HCT116 (cell line): ENCODE data around the gene KIAA1328. TPM values are rescaled to one million over a fixed set of nuclear protein-coding genes. Genes with fewer than 3 reads are reported as not detected.

Experiments
- ATAC-seq: fragments of 200-7000 bp; cut with Tn5 transposase; 2 replicates; pipeline ENCODE4 v1.9.1; 2020; ENCODE audit warnings: mild to moderate bottlenecking, moderate library complexity
- BruUV-seq: library from RNA; stranded (reverse); fragments of 400-500 nt; replicated peaks from 2 replicates; lab custom pipeline; 2021; lab: Mats Ljungman, UMichigan
- CTCF ChIA-PET: fragments of 300-600 bp; sonication (Branson Sonifier 250); formaldehyde crosslinking; loops from one replicate; lab custom pipeline; 2021; ENCODE audit warnings: antibody characterized with exemption; lab: Charles Lee
- POLR2A ChIA-PET: fragments of 300-600, 350-600 bp; sonication (Branson Sonifier 250); formaldehyde crosslinking; loops from one replicate; lab custom pipeline; 2021; ENCODE audit warnings: antibody characterized with exemption; lab: Charles Lee
- RAD21 ChIA-PET, 2 experiments: fragments of 300-600 bp; sonication (Branson Sonifier 250); formaldehyde crosslinking; loops; one replicate each; lab custom pipeline; 2023; ENCODE audit warnings: low total read pairs in 2 of 2; ENCODE audit not compliant: uncharacterized antibody in 2 of 2, unreplicated experiment in 2 of 2, low non-redundant PET in 1 of 2; lab: Charles Lee
- DNase-seq: peaks from one replicate; pipeline ENCODE4 v3.0.0-alpha.2; 2010; ENCODE audit warnings: low read depth, low spot score
- H2AFZ ChIP-seq: fragments of 200-600 bp; shearing (Covaris generic), sonication (generic); 2 replicates; pipeline ENCODE4 v1.6.1; 2017; ENCODE audit warnings: low read depth, mixed run types, mixed read lengths, antibody characterized with exemption, low read length; ENCODE audit not compliant: poor library complexity, severe bottlenecking
- H3K27ac ChIP-seq: 2 replicates; pipeline ENCODE4 v1.5.1; 2012; ENCODE audit warnings: low read depth, low read length
- H3K27me3 ChIP-seq: fragments of 200-600 bp; sonication (generic); 2 replicates; pipeline ENCODE4 v1.6.1; 2016; ENCODE audit warnings: mixed run types, low read length, mixed read lengths; ENCODE audit not compliant: insufficient read depth
- H3K36me3 ChIP-seq, 2 experiments: fragments of 200-500 bp in 1 of 2; fragments of 200-600 bp in 1 of 2; sonication (Bioruptor generic) in 1 of 2; sonication (generic) in 1 of 2; 2 replicates each; pipeline versions ENCODE4 v1.5.1 to v1.6.1; 2014 to 2016; ENCODE audit warnings: low read length in 2 of 2, inconsistent platforms in 1 of 2, mixed read lengths in 1 of 2, mixed run types in 1 of 2; ENCODE audit not compliant: insufficient read depth in 2 of 2, control insufficient read depth in 1 of 2
- H3K4me1 ChIP-seq, 2 experiments: fragments of 200-600 bp in 1 of 2; sonication (generic) in 1 of 2; 2 replicates each; pipeline versions ENCODE4 v1.5.1 to v1.6.1; 2012 to 2017; ENCODE audit warnings: low read length in 2 of 2, inconsistent platforms in 1 of 2, mild to moderate bottlenecking in 1 of 2, mixed read lengths in 1 of 2, mixed run types in 1 of 2, moderate library complexity in 1 of 2; ENCODE audit not compliant: insufficient read depth in 2 of 2, control insufficient read depth in 1 of 2
- H3K4me2 ChIP-seq: fragments of 200-600 bp; sonication (generic); 2 replicates; pipeline ENCODE4 v1.6.1; 2017; ENCODE audit warnings: mixed run types, low read length, mixed read lengths
- H3K4me3 ChIP-seq, 2 experiments: fragments of 200-600 bp in 1 of 2; sonication (generic) in 1 of 2; replicated peaks in 1 of 2; 2 replicates each; pipeline ENCODE4 v1.5.1; 2011 to 2016; ENCODE audit warnings: low read length in 2 of 2, control low read depth in 1 of 2, low read depth in 1 of 2, mild to moderate bottlenecking in 1 of 2, mixed read lengths in 1 of 2, mixed run types in 1 of 2
- H3K79me2 ChIP-seq: fragments of 200-600 bp; sonication (generic); 2 replicates; pipeline ENCODE4 v1.6.1; 2017; ENCODE audit warnings: mild to moderate bottlenecking, mixed run types, low read length, moderate library complexity, mixed read lengths; ENCODE audit not compliant: insufficient read depth
- H3K9ac ChIP-seq: fragments of 200-600 bp; sonication (generic); 2 replicates; pipeline ENCODE4 v1.6.1; 2016; ENCODE audit warnings: low read length, mixed read lengths
- H3K9me2 ChIP-seq: fragments of 200-600 bp; sonication (generic), shearing (Covaris generic); 2 replicates; pipeline ENCODE4 v1.6.1; 2017; ENCODE audit warnings: mixed run types, mild to moderate bottlenecking, moderate library complexity; ENCODE audit not compliant: insufficient read depth
- H3K9me3 ChIP-seq, 2 experiments: fragments of 200-500 bp in 1 of 2; fragments of 200-600 bp in 1 of 2; sonication (Bioruptor generic) in 1 of 2; sonication (generic) in 1 of 2; 2 replicates each; pipeline ENCODE4 v1.6.1; 2014 to 2017; ENCODE audit warnings: low read length in 2 of 2, mixed read lengths in 2 of 2, inconsistent platforms in 1 of 2, low read depth in 1 of 2, mild to moderate bottlenecking in 1 of 2, mixed run types in 1 of 2, moderate library complexity in 1 of 2; ENCODE audit not compliant: control insufficient read depth in 1 of 2, insufficient read depth in 1 of 2
- H4K20me1 ChIP-seq: fragments of 200-600 bp; sonication (generic), shearing (Covaris generic); 2 replicates; pipeline ENCODE4 v1.6.1; 2017; ENCODE audit warnings: mixed run types, mild to moderate bottlenecking, moderate library complexity; ENCODE audit not compliant: insufficient read depth
- CEBPB ChIP-seq: IDR thresholded peaks from 2 replicates; pipeline ENCODE4 v1.6.1; 2012; ENCODE audit warnings: low read depth
- CTCF ChIP-seq, 3 experiments: fragments of 200-600 bp in 1 of 3; sonication (generic) in 1 of 3; IDR thresholded peaks in 2 of 3; conservative IDR thresholded peaks in 1 of 3; 2 replicates each; pipeline ENCODE4 v1.5.1; 2012 to 2017; ENCODE audit warnings: low read depth in 2 of 3, low read length in 2 of 3, antibody characterized with exemption in 1 of 3, borderline replicate concordance in 1 of 3, control low read depth in 1 of 3, mild to moderate bottlenecking in 1 of 3, mixed read lengths in 1 of 3, mixed run types in 1 of 3, moderate library complexity in 1 of 3; ENCODE audit not compliant: insufficient read depth in 1 of 3
- EGR1 ChIP-seq: IDR thresholded peaks from 2 replicates; pipeline ENCODE4 v1.6.1; 2012; ENCODE audit warnings: low read depth
- ELF1 ChIP-seq: IDR thresholded peaks from 2 replicates; pipeline ENCODE4 v1.6.1; 2012; ENCODE audit warnings: low read depth, borderline replicate concordance
- EZH2 ChIP-seq: fragments of 200-600 bp; sonication (generic); IDR thresholded peaks from 2 replicates; pipeline ENCODE4 v1.6.1; 2017; ENCODE audit warnings: antibody characterized with exemption, mixed run types
- EZH2phosphoT487 ChIP-seq: fragments of 200-600 bp; IDR thresholded peaks from 2 replicates; pipeline ENCODE4 v1.6.1; 2018; ENCODE audit warnings: antibody characterized with exemption, borderline replicate concordance
- FOSL1 ChIP-seq: IDR thresholded peaks from 2 replicates; pipeline ENCODE4 v1.6.1; 2012; ENCODE audit warnings: low read depth
- JUND ChIP-seq: IDR thresholded peaks from 2 replicates; pipeline ENCODE4 v1.6.1; 2012
- POLR2A ChIP-seq: IDR thresholded peaks from 2 replicates; pipeline ENCODE4 v1.7.0; 2011; ENCODE audit warnings: borderline replicate concordance; ENCODE audit not compliant: insufficient read depth, insufficient read length; ENCODE audit errors: extremely low read depth
- POLR2AphosphoS5 ChIP-seq: IDR thresholded peaks from 2 replicates; pipeline ENCODE4 v1.6.1; 2011; ENCODE audit warnings: mild to moderate bottlenecking, low read depth, low read length, moderate library complexity
- RAD21 ChIP-seq: IDR thresholded peaks from 2 replicates; pipeline ENCODE4 v1.6.1; 2012; ENCODE audit warnings: low read depth, mild to moderate bottlenecking
- SIN3A ChIP-seq: IDR thresholded peaks from 2 replicates; pipeline ENCODE4 v1.6.1; 2012; ENCODE audit warnings: low read depth
- SRF ChIP-seq: IDR thresholded peaks from 2 replicates; pipeline ENCODE4 v1.6.1; 2012; ENCODE audit warnings: low read depth
- TCF7L2 ChIP-seq: IDR thresholded peaks from 2 replicates; pipeline ENCODE4 v1.7.0; 2011; ENCODE audit warnings: borderline replicate concordance, inconsistent platforms; ENCODE audit not compliant: insufficient read depth, insufficient read length; ENCODE audit errors: extremely low read depth
- YY1 ChIP-seq: IDR thresholded peaks from 2 replicates; pipeline ENCODE4 v1.6.1; 2011; ENCODE audit warnings: low read length, low read depth, moderate library complexity, mild to moderate bottlenecking; ENCODE audit not compliant: insufficient replicate concordance; ENCODE audit errors: extremely low read depth
- ZBTB33 ChIP-seq: IDR thresholded peaks from 2 replicates; pipeline ENCODE4 v1.6.1; 2011; ENCODE audit warnings: mild to moderate bottlenecking, low read length, moderate library complexity; ENCODE audit not compliant: insufficient replicate concordance; ENCODE audit errors: extremely low read depth
- ZFX ChIP-seq: fragments of 450-650 bp; IDR thresholded peaks from 2 replicates; pipeline ENCODE4 v1.6.1; 2017
- intact Hi-C: fragments of 100-400 bp; cut with micrococcal nuclease; formaldehyde crosslinking; loops from 2 replicates; pipeline ENCODE4 v1.10.0; 2022
- total RNA-seq: library from RNA; stranded (reverse); gene quantifications from one replicate; pipeline ENCODE4 v1.2.1, GENCODE V29; 2021; ENCODE audit not compliant: unreplicated experiment
- TF ChIP-seq, protein P1 (sequence below): IDR thresholded peaks from 2 replicates; pipeline ENCODE4 v1.6.1; 2012; ENCODE audit warnings: low read depth
- TF ChIP-seq, protein P2 (sequence below): IDR thresholded peaks from 2 replicates; pipeline ENCODE4 v1.6.1; 2012

Gene KIAA1328
- total RNA-seq, 1 experiment from 2014 or later: 5.2 TPM

GRCh38 chr18:36890598-36890997 lies 61.7 kb downstream of the KIAA1328 start:
- Histone ChIP-seq H3K4me2 (no peak overlapping the region), H3K27ac (no peak overlapping the region), H3K9me3 (no peaks in the 10 kb centered on the region), H3K4me1 (no peaks in the 10 kb centered on the region), H2AFZ (no peak overlapping the region), H3K9ac (no peak overlapping the region), H3K4me3 (no peak overlapping the region), H3K79me2 (no peaks in the 10 kb centered on the region), H3K36me3 (no peaks in the 10 kb centered on the region), H4K20me1 (no peaks in the 10 kb centered on the region), H3K9me2 (no peaks in the 10 kb centered on the region), H3K27me3 (no peaks in the 10 kb centered on the region)
- DNase-seq (no peak), ATAC-seq (no peak)
- no TSS peak for BruUV-seq
- intact Hi-C loops: no loop called here
- RAD21 ChIA-PET: no interaction called here
- TF ChIP-seq CTCF (IDR thresholded peaks at IDR 0.05 in 2 of 3, conservative IDR thresholded peaks at IDR 0.05 in 1 of 3; ENCODE audit: borderline replicate concordance in 1 of 3, insufficient read depth in 1 of 3, low read depth in 2 of 3, low read length in 2 of 3) (no peak), EZH2phosphoT487 (no peak), EZH2 (no peak), CEBPB (no peak), SRF (no peak), ZFX (no peak), JUND (no peak), POLR2AphosphoS5 (no peak), POLR2A (no peak), ELF1 (no peak), YY1 (no peak), ZBTB33 (no peak), RAD21 (no peak), SIN3A (no peak), FOSL1 (no peak), TCF7L2 (no peak), EGR1 (no peak)
- TF ChIP-seq, protein P1, sequence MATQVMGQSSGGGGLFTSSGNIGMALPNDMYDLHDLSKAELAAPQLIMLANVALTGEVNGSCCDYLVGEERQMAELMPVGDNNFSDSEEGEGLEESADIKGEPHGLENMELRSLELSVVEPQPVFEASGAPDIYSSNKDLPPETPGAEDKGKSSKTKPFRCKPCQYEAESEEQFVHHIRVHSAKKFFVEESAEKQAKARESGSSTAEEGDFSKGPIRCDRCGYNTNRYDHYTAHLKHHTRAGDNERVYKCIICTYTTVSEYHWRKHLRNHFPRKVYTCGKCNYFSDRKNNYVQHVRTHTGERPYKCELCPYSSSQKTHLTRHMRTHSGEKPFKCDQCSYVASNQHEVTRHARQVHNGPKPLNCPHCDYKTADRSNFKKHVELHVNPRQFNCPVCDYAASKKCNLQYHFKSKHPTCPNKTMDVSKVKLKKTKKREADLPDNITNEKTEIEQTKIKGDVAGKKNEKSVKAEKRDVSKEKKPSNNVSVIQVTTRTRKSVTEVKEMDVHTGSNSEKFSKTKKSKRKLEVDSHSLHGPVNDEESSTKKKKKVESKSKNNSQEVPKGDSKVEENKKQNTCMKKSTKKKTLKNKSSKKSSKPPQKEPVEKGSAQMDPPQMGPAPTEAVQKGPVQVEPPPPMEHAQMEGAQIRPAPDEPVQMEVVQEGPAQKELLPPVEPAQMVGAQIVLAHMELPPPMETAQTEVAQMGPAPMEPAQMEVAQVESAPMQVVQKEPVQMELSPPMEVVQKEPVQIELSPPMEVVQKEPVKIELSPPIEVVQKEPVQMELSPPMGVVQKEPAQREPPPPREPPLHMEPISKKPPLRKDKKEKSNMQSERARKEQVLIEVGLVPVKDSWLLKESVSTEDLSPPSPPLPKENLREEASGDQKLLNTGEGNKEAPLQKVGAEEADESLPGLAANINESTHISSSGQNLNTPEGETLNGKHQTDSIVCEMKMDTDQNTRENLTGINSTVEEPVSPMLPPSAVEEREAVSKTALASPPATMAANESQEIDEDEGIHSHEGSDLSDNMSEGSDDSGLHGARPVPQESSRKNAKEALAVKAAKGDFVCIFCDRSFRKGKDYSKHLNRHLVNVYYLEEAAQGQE: no peak
- TF ChIP-seq, protein P2, sequence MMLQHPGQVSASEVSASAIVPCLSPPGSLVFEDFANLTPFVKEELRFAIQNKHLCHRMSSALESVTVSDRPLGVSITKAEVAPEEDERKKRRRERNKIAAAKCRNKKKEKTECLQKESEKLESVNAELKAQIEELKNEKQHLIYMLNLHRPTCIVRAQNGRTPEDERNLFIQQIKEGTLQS: no peak
- CTCF ChIA-PET: no interaction called here
- POLR2A ChIA-PET: no interaction called here
